Panc1 (cell line): Measurements from ENCODE around the gene EFR3B. TPM values are rescaled to one million over a fixed set of nuclear protein-coding genes. Genes with fewer than 3 reads are reported as not detected.
A peak's percentile ranks its signal among the peaks of the same experiment; 100 is the strongest.

Experiments
- ATAC-seq: fragments of 200-7000 bp; cut with Tn5 transposase; 2 replicates; pipeline ENCODE4 v1.9.1; 2020; ENCODE audit warnings: mild to moderate bottlenecking, moderate library complexity
- Bru-seq: library from RNA; stranded (reverse); fragments of 400-500 nt; gene quantifications from one replicate; lab custom pipeline; 2021; lab: Mats Ljungman, UMichigan
- BruChase-seq, 2 experiments: library from RNA; stranded (reverse); fragments of 400-500 nt; gene quantifications; one replicate each; lab custom pipeline; 2021; lab: Mats Ljungman, UMichigan
- BruUV-seq: library from RNA; stranded (reverse); fragments of 400-500 nt; replicated peaks from 2 replicates; lab custom pipeline; 2021; lab: Mats Ljungman, UMichigan
- CTCF ChIA-PET: fragments of 300-600 bp; sonication (Branson Sonifier 250); formaldehyde crosslinking; loops from one replicate; lab custom pipeline; 2022; ENCODE audit warnings: antibody characterized with exemption; lab: Charles Lee
- POLR2A ChIA-PET: fragments of 300-600 bp; sonication (Branson Sonifier 250); formaldehyde crosslinking; loops from one replicate; lab custom pipeline; 2022; ENCODE audit warnings: antibody characterized with exemption; lab: Charles Lee
- DNase-seq: peaks from one replicate; pipeline ENCODE4 v3.0.0-alpha.2; 2010; ENCODE audit warnings: low read depth, low spot score
- H3K27ac ChIP-seq: 2 replicates; pipeline ENCODE4 v1.5.1; 2011; ENCODE audit warnings: mild to moderate bottlenecking, low read length, inconsistent platforms
- H3K27me3 ChIP-seq: fragments of 200-500 bp; sonication (Bioruptor generic); 2 replicates; pipeline ENCODE4 v1.6.0; 2014; ENCODE audit warnings: low read length, inconsistent platforms; ENCODE audit not compliant: control insufficient read depth, insufficient read depth
- H3K36me3 ChIP-seq: fragments of 200-500 bp; sonication (Bioruptor generic); 2 replicates; pipeline ENCODE4 v1.5.1; 2014; ENCODE audit warnings: inconsistent platforms, mild to moderate bottlenecking, low read length, moderate library complexity; ENCODE audit not compliant: control insufficient read depth, insufficient read depth
- H3K4me1 ChIP-seq: 2 replicates; pipeline ENCODE4 v1.5.1; 2011; ENCODE audit warnings: inconsistent platforms, mild to moderate bottlenecking, low read length, moderate library complexity; ENCODE audit not compliant: control insufficient read depth, insufficient read depth
- H3K4me3 ChIP-seq, 2 experiments: 2 replicates each; pipeline ENCODE4 v1.5.1; 2011 to 2012; ENCODE audit warnings: low read depth in 2 of 2, low read length in 2 of 2, mild to moderate bottlenecking in 2 of 2, inconsistent platforms in 1 of 2, moderate library complexity in 1 of 2
- H3K9me3 ChIP-seq: fragments of 200-500 bp; sonication (Bioruptor generic); 2 replicates; pipeline ENCODE4 v1.5.1; 2014; ENCODE audit warnings: low read depth, mild to moderate bottlenecking, inconsistent platforms, low read length, moderate library complexity; ENCODE audit not compliant: control insufficient read depth, insufficient read depth
- CTCF ChIP-seq: fragments of 450-650 bp; IDR thresholded peaks from 2 replicates; pipeline ENCODE4 v1.5.1; 2017; ENCODE audit warnings: mild to moderate bottlenecking
- POLR2AphosphoS5 ChIP-seq: IDR thresholded peaks from 2 replicates; pipeline ENCODE4 v1.6.1; 2012; ENCODE audit warnings: mild to moderate bottlenecking, low read depth, low read length, moderate library complexity
- REST ChIP-seq, 2 experiments: IDR thresholded peaks; 2 replicates each; pipeline ENCODE4 v1.6.1; 2011 to 2012; ENCODE audit warnings: low read depth in 2 of 2, control low read depth in 1 of 2, low read length in 1 of 2, mild to moderate bottlenecking in 1 of 2, moderate library complexity in 1 of 2; ENCODE audit not compliant: insufficient read depth in 1 of 2
- SIN3A ChIP-seq: IDR thresholded peaks from 2 replicates; pipeline ENCODE4 v1.6.1; 2012; ENCODE audit warnings: low read depth, mild to moderate bottlenecking, low read length, moderate library complexity, borderline replicate concordance; ENCODE audit not compliant: insufficient read depth
- TCF7L2 ChIP-seq: IDR thresholded peaks from 2 replicates; pipeline ENCODE4 v1.6.1; 2011; ENCODE audit warnings: mild to moderate bottlenecking, low read depth, low read length, inconsistent platforms
- in situ Hi-C: cut with HindIII; loops from 2 replicates; pipeline ENCODE4 v1.10.0; 2016; ENCODE audit warnings: low sequenced_read_pairs, low pct_unique_long_range_greater_than_20kb
- intact Hi-C: fragments of 100-400 bp; cut with micrococcal nuclease; formaldehyde crosslinking; loops from one replicate; pipeline ENCODE4 v1.10.0; 2022; ENCODE audit not compliant: unreplicated experiment
- long read RNA-seq: library from polyadenylated mRNA; unstranded; transcript quantifications from one replicate; pipeline ENCODE4 v2.0.0, GENCODE V29; 2021; ENCODE audit not compliant: unreplicated experiment
- polyA plus RNA-seq: library from polyadenylated mRNA; unstranded; fragments of >200 nt; gene quantifications from one replicate; pipeline ENCODE4 v1.2.1, GENCODE V29; 2012; ENCODE audit warnings: missing spikeins; ENCODE audit not compliant: insufficient read length
- total RNA-seq: library from RNA; stranded (reverse); gene quantifications from one replicate; pipeline ENCODE4 v1.2.1, GENCODE V29; 2021; ENCODE audit not compliant: unreplicated experiment

EFR3B gene
- 8.9 TPM for total RNA-seq
- polyA plus RNA-seq: 7.2 TPM
- percentile 50 among the genes with signal in this experiment for Bru-seq, nascent RNA
- BruChase-seq, experiment 1, labeled RNA remaining after a 2-hour chase: percentile 52 among the genes with signal in this experiment
- BruChase-seq, experiment 2, labeled RNA remaining after a 6-hour chase: percentile 56 among the genes with signal in this experiment
- long read RNA-seq, full-length matches to known transcripts: 3 of 28 reads
- long read RNA-seq, partial matches to known transcripts: 1 of 28 reads
- long read RNA-seq, other reads (novel, unspliced or antisense): 24 of 28 reads

GRCh38 chr2:25041928-25042320, at the start of gene EFR3B:
EFR3B (plus strand) TSS chr2:25042076; CDS start chr2:25042313, 237 bp downstream.
- intact Hi-C loops: no loop called here
- ATAC-seq (peak; percentile 95), DNase-seq (no peak)
- BruUV-seq: no TSS peak
- ChIA-PET POLR2A (interaction anchor here (0.6 kb wide), 1 partner anchor 87 kb away, joined by 8 read pairs; no protein-coding TSS in a partner anchor), CTCF (interaction anchor here (1.0 to 1.2 kb wide), 2 partner anchors 64 to 66 kb away, joined by 3 to 5 read pairs; no protein-coding TSS in a partner anchor)
- in situ Hi-C loops: no loop called here
- no peak for TF ChIP-seq REST (IDR thresholded peaks at IDR 0.05; ENCODE audit: insufficient read depth in 1 of 2, low read depth in 2 of 2, low read length in 1 of 2)
- no peak for TF ChIP-seq TCF7L2
- TF ChIP-seq SIN3A: no peak
- no peak for TF ChIP-seq POLR2AphosphoS5
- no peak for TF ChIP-seq CTCF
- peaks cover 21% of the 10 kb centered on the region for H3K4me1 ChIP-seq
- no peaks in the 10 kb centered on the region for H3K27me3 ChIP-seq
- no peaks in the 10 kb centered on the region; the same call in 1 of the 2 replicates for H3K36me3 ChIP-seq
- peak within 1 kb of the TSS; percentile 78 to 79 for H3K4me3 ChIP-seq
- H3K9me3 ChIP-seq: no peaks in the 10 kb centered on the region
- H3K27ac ChIP-seq: peak within 1 kb of the TSS; percentile 65

- POLR2A ChIA-PET: interaction anchor here (0.7 kb wide), 1 partner anchor 199 kb away, joined by 17 read pairs; no protein-coding TSS in a partner anchor
- Histone ChIP-seq H3K4me1 (no peaks in the 10 kb centered on the region), H3K27me3 (no peaks in the 10 kb centered on the region), H3K27ac (no peak overlapping the region), H3K4me3 (no peak overlapping the region), H3K36me3 (no peaks in the 10 kb centered on the region), H3K9me3 (no peaks in the 10 kb centered on the region)
- BruUV-seq: no TSS peak
- ATAC-seq: no peak
- intact Hi-C loops (no loop called here), in situ Hi-C loops (no loop called here)
- TF ChIP-seq REST (IDR thresholded peaks at IDR 0.05; ENCODE audit: insufficient read depth in 1 of 2, low read depth in 2 of 2, low read length in 1 of 2): no peak
- no peak for TF ChIP-seq SIN3A
- TF ChIP-seq POLR2AphosphoS5: no peak
- TF ChIP-seq CTCF: no peak
- TF ChIP-seq TCF7L2: no peak
- CTCF ChIA-PET: interaction anchor here (0.6 kb wide), 1 partner anchor 159 kb away, joined by 6 read pairs; no protein-coding TSS in a partner anchor
- DNase-seq: no peak
Observed at GRCh38 chr2:24993406-24994145, 48.3 kb upstream of the EFR3B start.
